IMR-90 (cell line): ENCODE results near the gene CCR5AS.

Experiments
- ATAC-seq: fragments of 200-7000 bp; cut with Tn5 transposase; 2 replicates; pipeline ENCODE4 v1.9.1; 2020; ENCODE audit warnings: low read depth, mild to moderate bottlenecking, moderate library complexity
- BruUV-seq: library from RNA; stranded (reverse); fragments of 400-500 nt; replicated peaks from 2 replicates; lab custom pipeline; 2021; lab: Mats Ljungman, UMichigan
- CTCF ChIA-PET: fragments of 300-600 bp; formaldehyde crosslinking; extraction: SDS; loops from one replicate; lab custom pipeline; 2021; ENCODE audit warnings: antibody characterized with exemption; lab: Yijun Ruan, JAX
- POLR2A ChIA-PET: fragments of 300-600 bp; sonication (Branson Sonifier 250); formaldehyde crosslinking; loops from one replicate; lab custom pipeline; 2022; ENCODE audit warnings: antibody characterized with exemption; ENCODE audit not compliant: unreplicated experiment; lab: Charles Lee
- DNase-seq: peaks from one replicate; pipeline ENCODE4 v3.0.0; 2013
- H2AFZ ChIP-seq: replicated peaks from 2 replicates; pipeline ENCODE3; 2013; ENCODE audit warnings: low read length, mild to moderate bottlenecking; ENCODE audit not compliant: poor library complexity
- H2AK5ac ChIP-seq: 2 replicates; pipeline ENCODE4 v1.6.1; 2013; ENCODE audit warnings: low read depth, low read length, inconsistent platforms
- H2AK9ac ChIP-seq: replicated peaks from 2 replicates; pipeline ENCODE3; 2013; ENCODE audit warnings: mild to moderate bottlenecking, low read depth, low read length, moderate library complexity; ENCODE audit not compliant: poor library complexity
- H2BK120ac ChIP-seq: 2 replicates; pipeline ENCODE4 v1.6.1; 2013; ENCODE audit warnings: low read depth, low read length, inconsistent platforms
- H2BK15ac ChIP-seq: 3 replicates; pipeline ENCODE4 v1.6.1; 2013; ENCODE audit warnings: low read depth, low read length, inconsistent platforms
- H2BK20ac ChIP-seq: 2 replicates; pipeline ENCODE4 v1.6.1; 2013; ENCODE audit warnings: low read depth, mild to moderate bottlenecking, inconsistent platforms, low read length, moderate library complexity
- H2BK5ac ChIP-seq: 2 replicates; pipeline ENCODE4 v1.6.1; 2013; ENCODE audit warnings: mild to moderate bottlenecking, low read depth, low read length, inconsistent platforms; ENCODE audit not compliant: poor library complexity, severe bottlenecking
- H3K14ac ChIP-seq: replicated peaks from 2 replicates; pipeline ENCODE4 v1.6.1; 2013; ENCODE audit warnings: low read depth, low read length, inconsistent platforms
- H3K18ac ChIP-seq: 2 replicates; pipeline ENCODE4 v1.6.1; 2013; ENCODE audit warnings: low read depth, low read length, control low read depth
- H3K23ac ChIP-seq: 2 replicates; pipeline ENCODE4 v1.6.1; 2013; ENCODE audit warnings: low read depth, low read length, inconsistent platforms
- H3K27ac ChIP-seq: 2 replicates; pipeline ENCODE4 v1.5.1; 2013; ENCODE audit warnings: mild to moderate bottlenecking, control low read depth, low read length; ENCODE audit not compliant: insufficient read depth
- H3K27me3 ChIP-seq: 2 replicates; pipeline ENCODE4 v1.6.1; 2013; ENCODE audit warnings: low read length; ENCODE audit not compliant: control insufficient read depth, insufficient read depth
- H3K36me3 ChIP-seq: 2 replicates; pipeline ENCODE4 v1.6.1; 2013; ENCODE audit warnings: low read length, mixed read lengths; ENCODE audit not compliant: control insufficient read depth, insufficient read depth
- H3K4ac ChIP-seq: 2 replicates; pipeline ENCODE4 v1.6.1; 2013; ENCODE audit warnings: low read depth, low read length, inconsistent platforms
- H3K4me1 ChIP-seq: 2 replicates; pipeline ENCODE4 v1.6.1; 2013; ENCODE audit warnings: low read length, mixed read lengths; ENCODE audit not compliant: control insufficient read depth, insufficient read depth
- H3K4me2 ChIP-seq: 2 replicates; pipeline ENCODE4 v1.6.1; 2013; ENCODE audit warnings: low read depth, mild to moderate bottlenecking, control low read depth, low read length, moderate library complexity
- H3K4me3 ChIP-seq: 2 replicates; pipeline ENCODE4 v1.5.1; 2013; ENCODE audit warnings: low read depth, mild to moderate bottlenecking, control low read depth, low read length, moderate library complexity; ENCODE audit not compliant: insufficient read depth
- H3K56ac ChIP-seq: 2 replicates; pipeline ENCODE4 v1.6.1; 2013; ENCODE audit warnings: low read length, inconsistent platforms; ENCODE audit not compliant: insufficient read depth; ENCODE audit errors: extremely low read depth
- H3K79me1 ChIP-seq, 2 experiments: 2 replicates each; pipeline ENCODE4 v1.6.1; 2013; ENCODE audit warnings: low read length in 2 of 2, inconsistent platforms in 1 of 2, low read depth in 1 of 2
- H3K9ac ChIP-seq: 2 replicates; pipeline ENCODE4 v1.6.1; 2013; ENCODE audit warnings: low read depth, low read length, control low read depth
- H3K9me1 ChIP-seq: 2 replicates; pipeline ENCODE4 v1.6.1; 2013; ENCODE audit warnings: low read length, inconsistent platforms; ENCODE audit not compliant: insufficient read depth
- H3K9me3 ChIP-seq: 2 replicates; pipeline ENCODE4 v1.6.1; 2013; ENCODE audit warnings: low read length; ENCODE audit not compliant: control insufficient read depth, insufficient read depth
- H4K20me1 ChIP-seq: 2 replicates; pipeline ENCODE4 v1.6.1; 2013; ENCODE audit warnings: low read length, inconsistent platforms; ENCODE audit not compliant: insufficient read depth
- H4K5ac ChIP-seq: 2 replicates; pipeline ENCODE4 v1.6.1; 2013; ENCODE audit warnings: mild to moderate bottlenecking, low read depth, low read length, control low read depth
- H4K8ac ChIP-seq, 2 experiments: 2 replicates each; pipeline ENCODE4 v1.6.1; 2013; ENCODE audit warnings: low read depth in 2 of 2, low read length in 2 of 2, control low read depth in 1 of 2, inconsistent platforms in 1 of 2
- H4K91ac ChIP-seq: 2 replicates; pipeline ENCODE4 v1.6.1; 2013; ENCODE audit warnings: low read depth, low read length, inconsistent platforms; ENCODE audit not compliant: insufficient read depth
- BHLHE40 ChIP-seq: fragments of 150-350 bp; IDR thresholded peaks from 2 replicates; pipeline ENCODE4 v1.6.1; 2016; ENCODE audit warnings: mild to moderate bottlenecking, low read depth, low read length
- CEBPB ChIP-seq: IDR thresholded peaks from 2 replicates; pipeline ENCODE4 v1.6.1; 2012; ENCODE audit warnings: low read depth, low read length, improper control_type of control experiment
- CHD1 ChIP-seq: IDR thresholded peaks from 2 replicates; pipeline ENCODE4 v1.6.1; 2012; ENCODE audit warnings: low read depth, low read length, improper control_type of control experiment
- MAFK ChIP-seq: IDR thresholded peaks from 2 replicates; pipeline ENCODE4 v1.6.1; 2012; ENCODE audit warnings: low read depth, low read length, improper control_type of control experiment
- MAZ ChIP-seq: IDR thresholded peaks from 2 replicates; pipeline ENCODE4 v1.6.1; 2012; ENCODE audit warnings: low read depth, mild to moderate bottlenecking, low read length, improper control_type of control experiment, moderate library complexity, borderline replicate concordance
- MXI1 ChIP-seq: IDR thresholded peaks from 2 replicates; pipeline ENCODE4 v1.6.1; 2012; ENCODE audit warnings: low read depth, mild to moderate bottlenecking, low read length, moderate library complexity, borderline replicate concordance
- NFE2L2 ChIP-seq: fragments of 150-350 bp; IDR thresholded peaks from 2 replicates; pipeline ENCODE4 v1.6.1; 2016; ENCODE audit warnings: low read depth, mild to moderate bottlenecking, low read length
- POLR2A ChIP-seq: IDR thresholded peaks from 2 replicates; pipeline ENCODE4 v1.6.1; 2012; ENCODE audit warnings: mild to moderate bottlenecking, low read depth, low read length
- RAD21 ChIP-seq: IDR thresholded peaks from 2 replicates; pipeline ENCODE4 v1.6.1; 2012; ENCODE audit warnings: low read length, improper control_type of control experiment
- SMC3 ChIP-seq: fragments of 150-350 bp; IDR thresholded peaks from 2 replicates; pipeline ENCODE4 v1.6.1; 2016; ENCODE audit warnings: low read depth, mild to moderate bottlenecking, antibody characterized with exemption, low read length, moderate library complexity
- WGBS, 2 experiments: methylation state at CpG; one replicate each; pipeline versions ENCODE4 v1.1.5 to v1.1.7; 2013; ENCODE audit warnings: missing lambda C conversion rate in 2 of 2; ENCODE audit not compliant: insufficient read length in 1 of 2; ENCODE audit errors: extremely low coverage in 2 of 2; 5-methylcytosine and 5-hydroxymethylcytosine counted together
- dilution Hi-C: fragments of 300-500 bp; cut with HindIII; formaldehyde crosslinking; loops from one replicate; pipeline ENCODE4 v1.14.3; 2018; ENCODE audit warnings: low sequenced_read_pairs; ENCODE audit not compliant: unreplicated experiment
- in situ Hi-C: fragments of 300-500 bp; cut with MboI; formaldehyde crosslinking; loops from 3 replicates; pipeline ENCODE4 v1.14.3; 2019; ENCODE audit warnings: low sequenced_read_pairs, inconsistent platforms, mixed read lengths
- intact Hi-C: fragments of 100-400 bp; cut with micrococcal nuclease; formaldehyde crosslinking; loops from 2 replicates; pipeline ENCODE4 v1.10.0; 2022
- TF ChIP-seq, protein P1 (sequence below): conservative IDR thresholded peaks from 2 replicates; pipeline ENCODE4 v1.5.1; 2012; ENCODE audit warnings: mild to moderate bottlenecking, low read depth, low read length, improper control_type of control experiment
- TF ChIP-seq, protein P2 (sequence below): fragments of 150-350 bp; IDR thresholded peaks from 2 replicates; pipeline ENCODE4 v1.6.1; 2017; ENCODE audit warnings: mild to moderate bottlenecking, antibody characterized with exemption, low read length, low read depth
- TF ChIP-seq, protein P3 (sequence below): fragments of 150-350 bp; IDR thresholded peaks from 2 replicates; pipeline ENCODE4 v1.6.1; 2016; ENCODE audit warnings: low read depth, mild to moderate bottlenecking, low read length, moderate library complexity, borderline replicate concordance

CCR5AS gene

DNA sequence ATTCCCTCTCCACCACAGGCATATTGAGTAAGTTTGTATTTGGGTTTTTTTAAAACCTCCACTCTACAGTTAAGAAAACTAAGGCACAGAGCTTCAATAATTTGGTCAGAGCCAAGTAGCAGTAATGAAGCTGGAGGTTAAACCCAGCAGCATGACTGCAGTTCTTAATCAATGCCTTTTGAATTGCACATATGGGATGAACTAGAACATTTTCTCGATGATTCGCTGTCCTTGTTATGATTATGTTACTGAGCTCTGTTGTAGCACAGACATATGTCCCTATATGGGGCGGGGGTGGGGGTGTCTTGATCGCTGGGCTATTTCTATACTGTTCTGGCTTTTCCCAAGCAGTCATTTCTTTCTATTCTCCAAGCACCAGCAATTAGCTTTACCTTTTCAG lies 37.7 kb downstream of the CCR5AS start:
- peaks cover 42% of the 10 kb centered on the region for H3K27me3 ChIP-seq
- intact Hi-C loops (no loop called here), in situ Hi-C loops (no loop called here)

More for the DNA sequence above, 37.7 kb downstream of the CCR5AS start:
- no peak overlapping the region for H3K14ac ChIP-seq
- no peak overlapping the region for H3K56ac ChIP-seq
- TF ChIP-seq RAD21 (no peak), CEBPB (no peak), BHLHE40 (no peak), MAFK (no peak), CHD1 (no peak), NFE2L2 (no peak), MXI1 (no peak), SMC3 (no peak), MAZ (no peak), POLR2A (no peak)
- TF ChIP-seq, protein P1, sequence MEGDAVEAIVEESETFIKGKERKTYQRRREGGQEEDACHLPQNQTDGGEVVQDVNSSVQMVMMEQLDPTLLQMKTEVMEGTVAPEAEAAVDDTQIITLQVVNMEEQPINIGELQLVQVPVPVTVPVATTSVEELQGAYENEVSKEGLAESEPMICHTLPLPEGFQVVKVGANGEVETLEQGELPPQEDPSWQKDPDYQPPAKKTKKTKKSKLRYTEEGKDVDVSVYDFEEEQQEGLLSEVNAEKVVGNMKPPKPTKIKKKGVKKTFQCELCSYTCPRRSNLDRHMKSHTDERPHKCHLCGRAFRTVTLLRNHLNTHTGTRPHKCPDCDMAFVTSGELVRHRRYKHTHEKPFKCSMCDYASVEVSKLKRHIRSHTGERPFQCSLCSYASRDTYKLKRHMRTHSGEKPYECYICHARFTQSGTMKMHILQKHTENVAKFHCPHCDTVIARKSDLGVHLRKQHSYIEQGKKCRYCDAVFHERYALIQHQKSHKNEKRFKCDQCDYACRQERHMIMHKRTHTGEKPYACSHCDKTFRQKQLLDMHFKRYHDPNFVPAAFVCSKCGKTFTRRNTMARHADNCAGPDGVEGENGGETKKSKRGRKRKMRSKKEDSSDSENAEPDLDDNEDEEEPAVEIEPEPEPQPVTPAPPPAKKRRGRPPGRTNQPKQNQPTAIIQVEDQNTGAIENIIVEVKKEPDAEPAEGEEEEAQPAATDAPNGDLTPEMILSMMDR, result no peak
- TF ChIP-seq, protein P2, sequence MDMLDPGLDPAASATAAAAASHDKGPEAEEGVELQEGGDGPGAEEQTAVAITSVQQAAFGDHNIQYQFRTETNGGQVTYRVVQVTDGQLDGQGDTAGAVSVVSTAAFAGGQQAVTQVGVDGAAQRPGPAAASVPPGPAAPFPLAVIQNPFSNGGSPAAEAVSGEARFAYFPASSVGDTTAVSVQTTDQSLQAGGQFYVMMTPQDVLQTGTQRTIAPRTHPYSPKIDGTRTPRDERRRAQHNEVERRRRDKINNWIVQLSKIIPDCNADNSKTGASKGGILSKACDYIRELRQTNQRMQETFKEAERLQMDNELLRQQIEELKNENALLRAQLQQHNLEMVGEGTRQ, result no peak
- TF ChIP-seq, protein P3, sequence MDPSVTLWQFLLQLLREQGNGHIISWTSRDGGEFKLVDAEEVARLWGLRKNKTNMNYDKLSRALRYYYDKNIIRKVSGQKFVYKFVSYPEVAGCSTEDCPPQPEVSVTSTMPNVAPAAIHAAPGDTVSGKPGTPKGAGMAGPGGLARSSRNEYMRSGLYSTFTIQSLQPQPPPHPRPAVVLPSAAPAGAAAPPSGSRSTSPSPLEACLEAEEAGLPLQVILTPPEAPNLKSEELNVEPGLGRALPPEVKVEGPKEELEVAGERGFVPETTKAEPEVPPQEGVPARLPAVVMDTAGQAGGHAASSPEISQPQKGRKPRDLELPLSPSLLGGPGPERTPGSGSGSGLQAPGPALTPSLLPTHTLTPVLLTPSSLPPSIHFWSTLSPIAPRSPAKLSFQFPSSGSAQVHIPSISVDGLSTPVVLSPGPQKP, result no peak
- ATAC-seq (no peak), DNase-seq (no peak)
- no peaks in the 10 kb centered on the region for H3K4me1 ChIP-seq
- no peak overlapping the region for H2BK20ac ChIP-seq
- no peaks in the 10 kb centered on the region for H4K20me1 ChIP-seq
- H3K23ac ChIP-seq, result no peak overlapping the region
- no peaks in the 10 kb centered on the region for H3K9me1 ChIP-seq
- H2BK120ac ChIP-seq, result no peak overlapping the region
- H3K18ac ChIP-seq, result no peak overlapping the region
- no peak overlapping the region for H4K91ac ChIP-seq
- H3K4me3 ChIP-seq, result no peak overlapping the region
- no CpG with 5 or more reads among the region's 4 CpGs for WGBS, 2 experiments
- H4K8ac ChIP-seq, result no peak overlapping the region
- no peak overlapping the region for H2BK5ac ChIP-seq
- no peaks in the 10 kb centered on the region for H3K79me1 ChIP-seq
- no peaks in the 10 kb centered on the region for H3K9me3 ChIP-seq
- H3K4me2 ChIP-seq, result no peak overlapping the region
- no peak overlapping the region for H2AFZ ChIP-seq
- no peak overlapping the region for H2AK5ac ChIP-seq
- no peak overlapping the region for H2AK9ac ChIP-seq
- no peak overlapping the region for H4K5ac ChIP-seq
- H2BK15ac ChIP-seq, result no peak overlapping the region
- H3K4ac ChIP-seq, result no peak overlapping the region
- no peaks in the 10 kb centered on the region for H3K36me3 ChIP-seq
- no peak overlapping the region for H3K27ac ChIP-seq
- dilution Hi-C loops, result no loop called here
- ChIA-PET CTCF (interaction anchor here (0.9 to 1.5 kb wide), 3 partner anchors 9 to 65 kb away, joined by 3 to 4 read pairs (median 4); partner anchors contain the start of gene CCR2), POLR2A (no interaction called here)
- H3K9ac ChIP-seq, result no peak overlapping the region
- BruUV-seq, result no TSS peak
